Activated naive CD4-positive, alpha-beta T cell treated with anti-CD3 and anti-CD28 coated beads, Interleukin-2, amount 10 ng/mL, durations not matched to agents 7 days and 5 days (primary cell): ENCODE results near the gene UBA1.

Experiments used
- CTCF ChIA-PET: fragments of 350-600 bp; sonication (Branson Sonifier 250); formaldehyde crosslinking; loops from one replicate; lab custom pipeline; 2021; ENCODE audit warnings: antibody characterized with exemption; lab: Charles Lee
- DNase-seq: peaks from one replicate; pipeline ENCODE4 v3.0.0-alpha.2; 2020
- H3K27ac Mint-ChIP-seq: one replicate; pipeline ENCODE4 v1.8.0; 2021; ENCODE audit warnings: mild to moderate bottlenecking, moderate library complexity, mixed read lengths
- H3K27me3 Mint-ChIP-seq: one replicate; pipeline ENCODE4 v1.8.0; 2021; ENCODE audit warnings: mild to moderate bottlenecking, mixed read lengths
- H3K36me3 Mint-ChIP-seq: one replicate; pipeline ENCODE4 v1.8.0; 2021; ENCODE audit warnings: mixed read lengths
- H3K4me1 Mint-ChIP-seq: one replicate; pipeline ENCODE4 v1.8.0; 2021; ENCODE audit warnings: mixed read lengths
- H3K4me3 Mint-ChIP-seq: one replicate; pipeline ENCODE4 v1.8.0; 2021; ENCODE audit warnings: mild to moderate bottlenecking, moderate library complexity, mixed read lengths
- H3K9me3 Mint-ChIP-seq: one replicate; pipeline ENCODE4 v1.8.0; 2021; ENCODE audit warnings: mixed read lengths

UBA1 gene

GRCh38 chrX:47193475-47194193 lies at the start of gene UBA1:
UBA1 (plus strand) TSS chrX:47193829; CDS start chrX:47198803, 4,974 bp downstream.
- Mint-ChIP-seq H3K36me3 (peaks cover 24% of the 10 kb centered on the region), H3K9me3 (no peaks in the 10 kb centered on the region), H3K27me3 (no peaks in the 10 kb centered on the region), H3K4me3 (peak within 1 kb of the TSS; percentile 97), H3K27ac (peak within 1 kb of the TSS; percentile 98), H3K4me1 (peaks cover 57% of the 10 kb centered on the region)
- CTCF ChIA-PET = interaction anchor here (1.0 to 3.4 kb wide), 4 partner anchors 188 to 329 kb away, joined by 3 to 17 read pairs (median 4); no protein-coding TSS in a partner anchor
- DNase-seq = peak; percentile 94

GRCh38 chrX:47143894-47144625 lies 49.6 kb upstream of the UBA1 start:
- H3K36me3 Mint-ChIP-seq = peaks cover 41% of the 10 kb centered on the region
- peak; percentile 51 for DNase-seq
- H3K4me3 Mint-ChIP-seq = peak overlapping the region; percentile 95
- peaks cover 3% of the 10 kb centered on the region for H3K9me3 Mint-ChIP-seq
- H3K4me1 Mint-ChIP-seq = peaks cover 38% of the 10 kb centered on the region
- CTCF ChIA-PET = interaction anchor here (1.2 kb wide), 3 partner anchors 13 to 22 kb away, joined by 3 read pairs; no protein-coding TSS in a partner anchor
- H3K27ac Mint-ChIP-seq = peak overlapping the region; percentile 99
- H3K27me3 Mint-ChIP-seq = peaks cover 4% of the 10 kb centered on the region

GRCh38 chrX:47144626-47145394 lies 48.8 kb upstream of the UBA1 start, which contains the start of the genes NDUFB11 and RBM10:
NDUFB11 (minus strand) TSS chrX:47144702; CDS start chrX:47144679, 23 bp downstream.
RBM10 (plus strand) TSS chrX:47145221; CDS start chrX:47147482, 2,261 bp downstream.
- Mint-ChIP-seq H3K27ac (peak within 1 kb of the TSS; percentile 99), H3K36me3 (peaks cover 37% of the 10 kb centered on the region), H3K4me3 (peak within 1 kb of the TSS; percentile 95), H3K27me3 (peaks cover 4% of the 10 kb centered on the region), H3K4me1 (peaks cover 38% of the 10 kb centered on the region), H3K9me3 (peaks cover 3% of the 10 kb centered on the region)
- DNase-seq = peak; percentile 94
- CTCF ChIA-PET = interaction anchor here (1.2 kb wide), 3 partner anchors 14 to 23 kb away, joined by 3 read pairs; no protein-coding TSS in a partner anchor

- peaks cover 4% of the 10 kb centered on the region for H3K27me3 Mint-ChIP-seq
- peaks cover 38% of the 10 kb centered on the region for H3K4me1 Mint-ChIP-seq
- H3K4me3 Mint-ChIP-seq = peak overlapping the region; percentile 95
These were observed 48.1 kb upstream of the UBA1 start for GRCh38 chrX:47145395-47146120.

GRCh38 chrX:47146121-47146935 lies 47.3 kb upstream of the UBA1 start:
- H3K9me3 Mint-ChIP-seq = peaks cover 3% of the 10 kb centered on the region
- DNase-seq = no peak
- peaks cover 4% of the 10 kb centered on the region for H3K27me3 Mint-ChIP-seq
- peaks cover 36% of the 10 kb centered on the region for H3K4me1 Mint-ChIP-seq
- H3K4me3 Mint-ChIP-seq = peak overlapping the region; percentile 95
- H3K27ac Mint-ChIP-seq = peak overlapping the region; percentile 99
- H3K36me3 Mint-ChIP-seq = peaks cover 36% of the 10 kb centered on the region
- CTCF ChIA-PET = no interaction called here

More at GRCh38 chrX:47145395-47146120, 48.1 kb upstream of the UBA1 start:
- H3K36me3 Mint-ChIP-seq = peaks cover 36% of the 10 kb centered on the region
- H3K9me3 Mint-ChIP-seq = peaks cover 3% of the 10 kb centered on the region
- peak overlapping the region; percentile 99 for H3K27ac Mint-ChIP-seq
- CTCF ChIA-PET = interaction anchor here (1.2 kb wide), 3 partner anchors 15 to 24 kb away, joined by 3 read pairs; no protein-coding TSS in a partner anchor
- DNase-seq = peak; percentile 23

- Mint-ChIP-seq H3K27me3 (peaks cover 4% of the 10 kb centered on the region), H3K4me3 (peak overlapping the region; percentile 37), H3K36me3 (peaks cover 33% of the 10 kb centered on the region), H3K4me1 (peaks cover 32% of the 10 kb centered on the region), H3K9me3 (peaks cover 3% of the 10 kb centered on the region), H3K27ac (peak overlapping the region; percentile 49)
- no peak for DNase-seq
- CTCF ChIA-PET = no interaction called here
These were observed 46.4 kb upstream of the UBA1 start for GRCh38 chrX:47146936-47147859.

- Mint-ChIP-seq H3K4me3 (no peak overlapping the region), H3K27ac (no peak overlapping the region), H3K4me1 (peaks cover 20% of the 10 kb centered on the region), H3K27me3 (peaks cover 4% of the 10 kb centered on the region), H3K9me3 (peaks cover 3% of the 10 kb centered on the region), H3K36me3 (peaks cover 28% of the 10 kb centered on the region)
- no peak for DNase-seq
- CTCF ChIA-PET = no interaction called here
These were observed 44.7 kb upstream of the UBA1 start for GRCh38 chrX:47148946-47149345.

- H3K27ac Mint-ChIP-seq = no peak overlapping the region
- H3K4me1 Mint-ChIP-seq = peaks cover 14% of the 10 kb centered on the region
- H3K36me3 Mint-ChIP-seq = peaks cover 23% of the 10 kb centered on the region
- no peak for DNase-seq
- H3K4me3 Mint-ChIP-seq = no peak overlapping the region
- CTCF ChIA-PET = no interaction called here
- H3K9me3 Mint-ChIP-seq = peaks cover 3% of the 10 kb centered on the region
- H3K27me3 Mint-ChIP-seq = no peaks in the 10 kb centered on the region
These were observed 42.2 kb upstream of the UBA1 start for GRCh38 chrX:47151435-47151834.

- DNase-seq = no peak
- Mint-ChIP-seq H3K27me3 (no peaks in the 10 kb centered on the region), H3K4me3 (no peak overlapping the region), H3K4me1 (no peaks in the 10 kb centered on the region), H3K27ac (no peak overlapping the region), H3K9me3 (no peaks in the 10 kb centered on the region), H3K36me3 (peaks cover 19% of the 10 kb centered on the region)
- CTCF ChIA-PET = no interaction called here
These were observed 36.8 kb upstream of the UBA1 start for GRCh38 chrX:47156611-47157520.

GRCh38 chrX:47158131-47158530 lies 35.5 kb upstream of the UBA1 start:
- no peak overlapping the region for H3K4me3 Mint-ChIP-seq
- H3K9me3 Mint-ChIP-seq = no peaks in the 10 kb centered on the region
- H3K36me3 Mint-ChIP-seq = peaks cover 22% of the 10 kb centered on the region
- no peak for DNase-seq
- H3K27ac Mint-ChIP-seq = no peak overlapping the region
- H3K4me1 Mint-ChIP-seq = no peaks in the 10 kb centered on the region
- CTCF ChIA-PET = no interaction called here
- H3K27me3 Mint-ChIP-seq = no peaks in the 10 kb centered on the region

GRCh38 chrX:47158781-47159180 lies 34.8 kb upstream of the UBA1 start:
- no peak overlapping the region for H3K27ac Mint-ChIP-seq
- no peaks in the 10 kb centered on the region for H3K9me3 Mint-ChIP-seq
- no peaks in the 10 kb centered on the region for H3K27me3 Mint-ChIP-seq
- no peaks in the 10 kb centered on the region for H3K4me1 Mint-ChIP-seq
- DNase-seq = no peak
- H3K4me3 Mint-ChIP-seq = no peak overlapping the region
- CTCF ChIA-PET = no interaction called here
- H3K36me3 Mint-ChIP-seq = peaks cover 19% of the 10 kb centered on the region
